PC-3 (cell line): ENCODE measurements around the gene CTNND2. TPM values are rescaled to one million over a fixed set of nuclear protein-coding genes. Genes with fewer than 3 reads are reported as not detected.

ENCODE experiments used
- ATAC-seq: fragments of 200-7000 bp; cut with Tn5 transposase; 2 replicates; pipeline ENCODE4 v1.9.1; 2020; ENCODE audit warnings: mild to moderate bottlenecking, moderate library complexity
- BruUV-seq: library from RNA; stranded (reverse); fragments of 400-500 nt; replicated peaks from 2 replicates; lab custom pipeline; 2021; lab: Mats Ljungman, UMichigan
- CTCF ChIA-PET: fragments of 300-600 bp; sonication (Branson Sonifier 250); formaldehyde crosslinking; loops from one replicate; lab custom pipeline; 2022; ENCODE audit warnings: antibody characterized with exemption; lab: Charles Lee
- POLR2A ChIA-PET: fragments of 300-600 bp; sonication (Branson Sonifier 250); formaldehyde crosslinking; loops from one replicate; lab custom pipeline; 2022; ENCODE audit warnings: antibody characterized with exemption; ENCODE audit not compliant: unreplicated experiment; lab: Charles Lee
- DNase-seq: peaks from one replicate; pipeline ENCODE4 v3.0.0-alpha.2; 2015
- H2AFZ ChIP-seq: fragments of 300-600 bp; sonication (generic); 2 replicates; pipeline ENCODE4 v1.6.0; 2016; ENCODE audit warnings: antibody characterized with exemption, low read length
- H3F3A ChIP-seq: fragments of 300-600 bp; sonication (generic); one replicate; pipeline ENCODE4 v1.6.0; 2017; ENCODE audit warnings: antibody characterized with exemption, low read length, control low read depth, mild to moderate bottlenecking; ENCODE audit not compliant: unreplicated experiment
- H3K27ac ChIP-seq: fragments of 300-600 bp; sonication (generic); 2 replicates; pipeline ENCODE4 v1.5.1; 2016; ENCODE audit warnings: mild to moderate bottlenecking, low read length
- H3K27me3 ChIP-seq: fragments of 300-600 bp; sonication (generic); 2 replicates; pipeline ENCODE4 v1.6.1; 2016; ENCODE audit warnings: low read length, mixed read lengths
- H3K36me3 ChIP-seq: fragments of 300-600 bp; sonication (generic); 2 replicates; pipeline ENCODE4 v1.6.1; 2016; ENCODE audit warnings: low read depth, mixed run types, low read length, mixed read lengths
- H3K4me1 ChIP-seq: fragments of 300-600 bp; sonication (generic); 2 replicates; pipeline ENCODE4 v1.5.1; 2016; ENCODE audit warnings: low read length; ENCODE audit not compliant: insufficient read depth
- H3K4me2 ChIP-seq: fragments of 300-600 bp; sonication (generic); 2 replicates; pipeline ENCODE4 v1.6.0; 2016; ENCODE audit warnings: low read length
- H3K4me3 ChIP-seq: fragments of 300-600 bp; sonication (generic); 2 replicates; pipeline ENCODE4 v1.5.1; 2016; ENCODE audit warnings: mild to moderate bottlenecking, low read length, mixed read lengths
- H3K79me2 ChIP-seq: fragments of 300-600 bp; sonication (generic); 2 replicates; pipeline ENCODE4 v1.6.1; 2017; ENCODE audit warnings: low read length, mixed read lengths
- H3K9ac ChIP-seq: fragments of 300-600 bp; sonication (generic); 2 replicates; pipeline ENCODE4 v1.6.0; 2016; ENCODE audit warnings: mild to moderate bottlenecking, low read length
- H3K9me2 ChIP-seq: fragments of 300-600 bp; sonication (generic); replicated peaks from 2 replicates; pipeline ENCODE4 v1.6.1; 2016; ENCODE audit warnings: mixed run types, low read length, mixed read lengths
- H3K9me3 ChIP-seq: fragments of 300-600 bp; sonication (generic); 2 replicates; pipeline ENCODE4 v1.6.1; 2016; ENCODE audit warnings: low read length, mixed read lengths
- H4K20me1 ChIP-seq: fragments of 300-600 bp; sonication (generic); 2 replicates; pipeline ENCODE4 v1.6.1; 2016; ENCODE audit warnings: low read length, mixed read lengths
- CTCF ChIP-seq: fragments of 300-600 bp; sonication (generic); conservative IDR thresholded peaks from 2 replicates; pipeline ENCODE4 v1.5.1; 2017; ENCODE audit warnings: antibody characterized with exemption, low read depth, mild to moderate bottlenecking, low read length
- EZH2 ChIP-seq: fragments of 300-600 bp; sonication (generic); IDR thresholded peaks from one replicate; pipeline ENCODE4 v1.6.1; 2017; ENCODE audit warnings: antibody characterized with exemption, mild to moderate bottlenecking, low read length; ENCODE audit not compliant: unreplicated experiment
- EZH2phosphoT487 ChIP-seq: fragments of 300-600 bp; sonication (generic); IDR thresholded peaks from 2 replicates; pipeline ENCODE4 v1.6.1; 2018; ENCODE audit warnings: mild to moderate bottlenecking, antibody characterized with exemption, low read length, borderline replicate concordance
- intact Hi-C: fragments of 100-400 bp; cut with micrococcal nuclease; formaldehyde crosslinking; loops from 2 replicates; pipeline ENCODE4 v1.9.0; 2023
- total RNA-seq: library from RNA; depleted of rRNA; stranded (reverse); fragments of >200 nt; gene quantifications from 2 replicates; pipeline ENCODE4 v1.2.3, GENCODE V29; 2014

Gene CTNND2
- total RNA-seq, 1 experiment from 2014 or later = 1.8 TPM

DNA sequence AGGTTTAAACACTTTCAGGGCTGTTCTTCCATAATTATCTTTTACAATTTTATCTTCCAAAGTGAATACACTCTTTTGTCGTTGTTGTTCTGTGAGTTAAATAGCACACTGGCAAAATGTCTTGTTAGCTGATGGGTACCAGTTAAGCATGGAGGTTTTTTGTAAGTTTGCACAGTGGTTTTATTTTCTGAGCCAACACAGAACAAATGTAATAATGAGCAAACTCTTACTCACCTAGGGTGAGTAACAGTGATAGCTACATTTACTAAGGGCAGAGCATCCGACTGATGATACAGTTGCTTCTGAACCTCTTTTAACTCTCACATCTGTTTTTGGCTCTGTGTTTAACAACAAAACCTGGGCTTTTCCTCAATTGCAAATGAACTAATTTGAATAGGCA lies 103.2 kb downstream of the CTNND2 start:
- no peak for TF ChIP-seq EZH2phosphoT487
- no peak for TF ChIP-seq CTCF
- no peak for TF ChIP-seq EZH2

DNA sequence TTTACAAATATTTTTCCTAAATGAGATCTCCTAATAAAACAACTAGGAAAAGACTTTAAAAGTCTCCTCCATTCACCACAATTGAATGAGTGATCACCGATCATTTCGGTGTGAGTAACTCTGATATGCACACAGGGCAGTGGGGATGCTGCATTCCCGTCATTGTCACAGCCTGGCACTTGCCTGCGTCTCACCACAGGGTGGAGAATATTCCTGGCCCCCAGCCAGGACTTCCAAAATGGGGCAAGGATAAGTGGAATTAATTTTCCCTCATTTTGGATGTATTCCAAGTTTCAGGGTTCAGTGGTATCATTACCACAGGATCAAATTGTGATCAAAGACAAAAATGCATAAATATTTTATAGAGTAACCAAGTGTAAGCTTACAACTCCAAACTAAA lies 107.1 kb downstream of the CTNND2 start:
- H3K36me3 ChIP-seq = no peaks in the 10 kb centered on the region
- TF ChIP-seq EZH2 (no peak), CTCF (peak; percentile 42)
- peak overlapping the region; percentile 31 for H3K4me2 ChIP-seq
- ATAC-seq (0 out of 2 replicates have a peak, but pooled peaks have one; percentile 49), DNase-seq (peak; percentile 91)
- H3K27me3 ChIP-seq = no peaks in the 10 kb centered on the region
- intact Hi-C loops = no loop called here
- no peak overlapping the region for H3K9ac ChIP-seq
- peak overlapping the region; percentile 4; the same call in 1 of the 2 replicates for H3K27ac ChIP-seq
- ChIA-PET POLR2A (no interaction called here), CTCF (no interaction called here)
- no peaks in the 10 kb centered on the region for H3K9me2 ChIP-seq
- no TSS peak for BruUV-seq
- H3K4me1 ChIP-seq = peaks cover 26% of the 10 kb centered on the region
- H2AFZ ChIP-seq = no peak overlapping the region
- no peaks in the 10 kb centered on the region for H3F3A ChIP-seq
- H3K79me2 ChIP-seq = no peaks in the 10 kb centered on the region
- no peak overlapping the region for H3K4me3 ChIP-seq
- no peaks in the 10 kb centered on the region for H3K9me3 ChIP-seq
- no peaks in the 10 kb centered on the region for H4K20me1 ChIP-seq

More for the DNA sequence above, 103.2 kb downstream of the CTNND2 start:
- H3K9me3 ChIP-seq = no peaks in the 10 kb centered on the region
- ChIA-PET CTCF (interaction anchor here (0.6 kb wide), 1 partner anchor 30 kb away, joined by 3 read pairs; no protein-coding TSS in a partner anchor), POLR2A (interaction anchor here (0.6 kb wide), 1 partner anchor 374 kb away, joined by 12 read pairs; no protein-coding TSS in a partner anchor)
- no peaks in the 10 kb centered on the region for H3F3A ChIP-seq
- H4K20me1 ChIP-seq = no peaks in the 10 kb centered on the region
- H3K27ac ChIP-seq = peak overlapping the region; percentile 11
- H3K4me3 ChIP-seq = no peak overlapping the region
- peak overlapping the region; percentile 18; the same call in 1 of the 2 replicates for H3K4me2 ChIP-seq
- no peak overlapping the region for H3K9ac ChIP-seq
- ATAC-seq (peak; percentile 95), DNase-seq (peak; percentile 95)
- H3K79me2 ChIP-seq = no peaks in the 10 kb centered on the region
- H2AFZ ChIP-seq = no peak overlapping the region
- no peaks in the 10 kb centered on the region for H3K36me3 ChIP-seq
- intact Hi-C loops = no loop called here
- BruUV-seq = no TSS peak
- H3K27me3 ChIP-seq = no peaks in the 10 kb centered on the region
- no peaks in the 10 kb centered on the region for H3K9me2 ChIP-seq
- H3K4me1 ChIP-seq = peaks cover 32% of the 10 kb centered on the region

- Histone ChIP-seq H3K36me3 (no peaks in the 10 kb centered on the region), H3K79me2 (no peaks in the 10 kb centered on the region), H3K4me3 (no peak overlapping the region), H3K27me3 (no peaks in the 10 kb centered on the region), H3K4me1 (peaks cover 20% of the 10 kb centered on the region), H3K4me2 (no peak overlapping the region), H2AFZ (no peak overlapping the region), H3K9me2 (no peaks in the 10 kb centered on the region), H3F3A (no peaks in the 10 kb centered on the region), H3K9ac (no peak overlapping the region), H3K27ac (no peak overlapping the region), H4K20me1 (no peaks in the 10 kb centered on the region), H3K9me3 (no peaks in the 10 kb centered on the region)
- no peak for TF ChIP-seq CTCF
- ATAC-seq (no peak), DNase-seq (no peak)
- intact Hi-C loops = no loop called here
- ChIA-PET CTCF (no interaction called here), POLR2A (no interaction called here)
- no TSS peak for BruUV-seq
These were observed 110.8 kb downstream of the CTNND2 start for GRCh38 chr5:11793396-11793795.
